Gastroesophageal sphincter (tissue), 3 donors: ENCODE measurements around the gene KAZN.

Source experiments
- CTCF ChIP-seq, 4 experiments: fragments of 200-600 bp in 2 of 4; fragments of 450-650 bp in 2 of 4; sonication (generic) in 1 of 4; IDR thresholded peaks; one replicate each; pipeline ENCODE4 v1.5.1; 2017 to 2019; ENCODE audit warnings: antibody characterized with exemption in 4 of 4, mild to moderate bottlenecking in 2 of 4, moderate library complexity in 2 of 4
- EP300 ChIP-seq: sonication (generic); formaldehyde crosslinking; IDR thresholded peaks from one replicate; pipeline ENCODE4 v1.6.1; 2017; ENCODE audit warnings: antibody characterized with exemption, mild to moderate bottlenecking
- POLR2A ChIP-seq, 2 donors: fragments of 450-650 bp; IDR thresholded peaks; one replicate each; pipeline ENCODE4 v1.6.1; 2017; ENCODE audit warnings: antibody characterized with exemption in 2 of 2, mild to moderate bottlenecking in 2 of 2, moderate library complexity in 1 of 2

GRCh38 chr1:14600405-14601112 lies 2.1 kb downstream of the KAZN start:
- TF ChIP-seq CTCF (IDR thresholded peaks at IDR 0.05) (no peak), POLR2A (IDR thresholded peaks at IDR 0.05) (no peak), EP300 (no peak)
